Measurements from ENCODE around the gene NID2. TPM values are rescaled to one million over a fixed set of nuclear protein-coding genes. Genes with fewer than 3 reads are reported as not detected.

NID2 gene
- polyA plus RNA-seq, 3 donors, result 4.0 to 25.9 (median 21.7) TPM

GRCh38 chr14:51993285-51993920, 75.5 kb downstream of the NID2 start:
- H3K27ac ChIP-seq (ENCODE audit: low read depth, low read length), result no peak overlapping the region
- WGBS, 3 donors, result 67 to 76% (median 71%) methylated on average over 3 of the region's 3 CpGs

DNA sequence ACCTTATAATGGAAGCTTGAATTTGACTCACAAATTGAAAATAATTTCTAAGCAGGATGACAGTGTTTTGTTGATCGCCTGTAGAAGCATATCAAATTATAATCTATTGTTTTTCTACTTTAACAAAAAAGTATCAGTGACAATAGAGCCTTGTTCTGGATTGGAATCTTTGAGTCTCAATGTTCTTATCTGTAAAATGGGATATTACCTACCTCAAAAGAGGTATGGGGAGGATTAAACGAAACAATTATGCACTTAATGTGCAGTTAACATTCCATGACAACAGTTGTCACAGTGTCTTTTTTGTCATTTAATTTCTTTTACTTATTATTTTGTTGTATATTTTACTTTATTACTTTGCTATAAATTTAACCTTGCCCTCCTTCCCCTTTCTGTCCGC, 78.4 kb downstream of the NID2 start:
- WGBS, 3 donors, result 62 to 81% (median 78%) methylated on average over 3 of the region's 3 CpGs
- no peak overlapping the region for H3K27ac ChIP-seq (ENCODE audit: low read depth, low read length)

- WGBS, 3 donors, result 0% methylated on average over 68 to 72 of the region's 72 CpGs
- H3K27ac ChIP-seq (ENCODE audit: low read depth, low read length), result no peak within 1 kb of the TSS
Observed at GRCh38 chr14:51989293-51990234, 79.3 kb downstream of the NID2 start, which contains the start of gene RTRAF. RTRAF (plus strand) TSS chr14:51989546; CDS start chr14:51989640, 94 bp downstream.

DNA sequence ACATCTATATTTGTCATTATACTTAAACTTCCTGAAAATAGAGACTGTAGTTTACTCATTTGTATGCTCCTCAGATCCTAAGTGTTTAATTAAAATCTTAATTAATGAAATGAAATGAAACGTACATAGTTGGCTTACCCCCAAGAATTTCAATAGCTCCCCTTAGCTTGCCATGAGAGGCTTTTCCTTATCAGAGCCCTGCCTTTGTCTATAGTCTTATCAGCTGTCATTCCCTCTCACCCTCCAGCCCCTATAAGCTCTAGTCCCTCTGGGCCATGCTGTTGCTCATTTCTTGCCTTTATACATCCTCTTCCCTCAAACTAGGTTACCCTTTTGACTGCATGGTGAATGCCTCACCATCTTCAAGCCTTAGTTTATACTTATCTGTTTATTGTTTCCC, 80.6 kb downstream of the NID2 start:
- H3K27ac ChIP-seq (ENCODE audit: low read depth, low read length), result no peak overlapping the region
- WGBS, 3 donors, result 52 to 82% (median 81%) methylated on average over 1 of the region's 1 CpG

- H3K27ac ChIP-seq (ENCODE audit: low read depth, low read length), result no peak overlapping the region
- 86 to 92% (median 89%) methylated on average over 4 of the region's 4 CpGs for WGBS, 3 donors
Observed at GRCh38 chr14:51981218-51981854, 87.5 kb downstream of the NID2 start.

- WGBS, 3 donors, result 20 to 28% (median 28%) methylated on average over 17 of the region's 17 CpGs
- H3K27ac ChIP-seq (ENCODE audit: low read depth, low read length), result no peak overlapping the region
Observed at GRCh38 chr14:51979088-51979709, 89.7 kb downstream of the NID2 start.

GRCh38 chr14:51978681-51979085, 90.2 kb downstream of the NID2 start:
- H3K27ac ChIP-seq (ENCODE audit: low read depth, low read length), result no peak overlapping the region
- 41 to 46% (median 43%) methylated on average over 2 of the region's 2 CpGs for WGBS, 3 donors

DNA sequence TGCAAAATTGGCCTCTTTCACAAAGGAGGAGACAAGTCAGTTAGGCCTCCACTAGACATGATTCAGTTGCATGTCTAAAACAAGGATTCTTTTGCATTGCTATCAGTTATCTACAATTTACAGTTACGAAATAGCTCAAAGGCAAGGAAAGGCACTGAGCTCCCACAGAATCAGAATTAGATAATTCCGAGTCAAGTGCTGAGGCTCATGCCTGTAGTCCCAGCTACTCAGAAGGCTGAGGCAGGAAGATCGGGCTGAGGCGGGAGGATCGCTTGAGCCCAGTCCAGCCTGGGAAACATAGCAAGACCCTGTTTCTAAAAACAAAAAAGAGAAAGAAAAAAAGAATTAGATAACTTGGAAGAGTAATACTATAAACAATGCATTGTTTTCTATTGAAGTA, 91.8 kb downstream of the NID2 start:
- WGBS, 3 donors, result 87 to 93% (median 87%) methylated on average over 5 of the region's 5 CpGs
- H3K27ac ChIP-seq (ENCODE audit: low read depth, low read length), result no peak overlapping the region

DNA sequence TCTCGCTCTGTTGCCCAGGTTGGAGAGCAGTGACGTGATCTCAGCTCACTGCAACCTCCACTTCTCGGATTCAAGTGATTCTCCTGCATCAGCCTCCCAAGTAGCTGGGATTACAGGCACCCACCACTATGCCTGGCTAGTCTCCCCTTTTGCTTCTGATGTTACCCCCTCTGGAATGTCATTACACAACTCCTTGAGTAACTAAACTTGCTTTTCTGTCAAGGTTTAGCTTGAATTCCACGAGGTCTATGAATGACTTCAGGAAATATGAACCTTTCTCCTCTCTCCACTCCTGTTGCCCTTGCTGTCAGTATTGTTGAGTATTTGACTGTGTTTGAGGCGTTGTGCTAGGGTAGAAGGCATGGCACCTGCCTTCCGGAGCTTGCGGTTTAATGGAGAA, 96.3 kb downstream of the NID2 start:
- WGBS, 3 donors, result 83 to 95% (median 94%) methylated on average over 7 of the region's 7 CpGs

GRCh38 chr14:51969852-51970540, 98.9 kb downstream of the NID2 start:
- H3K27ac ChIP-seq (ENCODE audit: low read depth, low read length), result no peak overlapping the region
- 57 to 72% (median 71%) methylated on average over 6 of the region's 6 CpGs for WGBS, 3 donors

More for the DNA sequence above, 96.3 kb downstream of the NID2 start:
- H3K27ac ChIP-seq (ENCODE audit: low read depth, low read length), result no peak overlapping the region

- WGBS, 3 donors, result 71 to 88% (median 86%) methylated on average over 2 of the region's 2 CpGs
- H3K27ac ChIP-seq (ENCODE audit: low read depth, low read length), result no peak overlapping the region
Observed at GRCh38 chr14:51967521-51967920, 101.3 kb downstream of the NID2 start.

- no peak overlapping the region for H3K27ac ChIP-seq (ENCODE audit: low read depth, low read length)
- WGBS, 3 donors, result 13 to 27% (median 17%) methylated on average over 4 of the region's 4 CpGs
Observed at GRCh38 chr14:51963286-51963685, 105.6 kb downstream of the NID2 start.

GRCh38 chr14:51962711-51963110, 106.1 kb downstream of the NID2 start:
- no peak overlapping the region for H3K27ac ChIP-seq (ENCODE audit: low read depth, low read length)
- 11 to 29% (median 24%) methylated on average over 3 of the region's 3 CpGs for WGBS, 3 donors

GRCh38 chr14:51960866-51961265, 108.0 kb downstream of the NID2 start:
- H3K27ac ChIP-seq (ENCODE audit: low read depth, low read length), result no peak overlapping the region

GRCh38 chr14:51959928-51960327, 108.9 kb downstream of the NID2 start:
- 86 to 99% (median 96%) methylated on average over 1 of the region's 1 CpG for WGBS, 3 donors

GRCh38 chr14:51957950-51958349, 110.9 kb downstream of the NID2 start:
- no peak overlapping the region for H3K27ac ChIP-seq (ENCODE audit: low read depth, low read length)
- WGBS, 3 donors, result 42 to 54% (median 48%) methylated on average over 2 of the region's 2 CpGs

More at GRCh38 chr14:51959928-51960327, 108.9 kb downstream of the NID2 start:
- no peak overlapping the region for H3K27ac ChIP-seq (ENCODE audit: low read depth, low read length)

Data from adipose tissue (tissue), 3 donors.